ENCODE data around the gene CDCA4. TPM values are rescaled to one million over a fixed set of nuclear protein-coding genes. Genes with fewer than 3 reads are reported as not detected.
A peak's percentile ranks its signal among the peaks of the same experiment; 100 is the strongest.

The CDCA4 gene
- polyA plus RNA-seq, 1 of the 3 experiments (the other 2 are of a cell fraction), result 26.8 TPM

DNA sequence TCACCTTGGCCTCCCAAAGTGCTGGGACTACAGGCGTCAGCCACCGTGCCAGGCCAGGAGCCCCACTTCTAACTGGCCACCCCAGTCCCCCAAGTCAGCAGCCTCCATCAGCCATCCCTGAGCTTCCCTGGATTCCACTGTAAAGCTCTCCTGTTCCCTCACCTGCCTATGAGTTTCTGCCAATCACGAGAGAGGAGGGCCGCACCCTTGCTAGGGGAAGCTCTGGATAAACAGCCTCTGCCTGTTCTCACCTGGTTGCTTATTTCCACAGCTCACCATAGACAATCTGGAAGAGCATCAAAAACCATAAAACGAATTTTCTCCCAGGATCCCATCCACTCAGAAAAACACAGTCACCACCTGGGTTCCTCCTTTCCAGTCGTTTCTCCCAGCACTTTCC is 5.0 kb downstream of the CDCA4 start:
- H3K4me2 ChIP-seq, result peak overlapping the region; percentile 46; the same call in 1 of the 2 replicates
- H3K9me2 ChIP-seq, result no peaks in the 10 kb centered on the region
- 86% methylated on average over 6 of the region's 6 CpGs for WGBS (ENCODE audit: low lambda C conversion rate)
- H3K27ac ChIP-seq (ENCODE audit: low read depth in 2 of 2, low read length in 1 of 2), result no peak overlapping the region; a peak in 1 of 4 replicates
- H3F3A ChIP-seq (replicated peaks; ENCODE audit: insufficient read depth), result peaks cover 14% of the 10 kb centered on the region
- no peak overlapping the region for H3K9ac ChIP-seq
- peaks cover 4 to 10% of the 10 kb centered on the region in 2 experiments for H3K36me3 ChIP-seq (replicated peaks in 1 of 2; ENCODE audit: control insufficient read depth in 1 of 2, insufficient read depth in 2 of 2, low read length in 1 of 2)
- H3K4me1 ChIP-seq (ENCODE audit: control insufficient read depth in 1 of 2, insufficient read depth in 2 of 2, low read depth in 1 of 2, low read length in 1 of 2), result peaks cover 50 to 55% of the 10 kb centered on the region in 2 experiments
- H3K79me2 ChIP-seq (ENCODE audit: insufficient read depth), result peaks cover 99% of the 10 kb centered on the region
- POLR2A ChIA-PET, result no interaction called here
- H3K4me3 ChIP-seq (ENCODE audit: low read depth in 2 of 2, low read length in 1 of 2), result no peak overlapping the region
- no peaks in the 10 kb centered on the region for H3K27me3 ChIP-seq (ENCODE audit: insufficient read depth)
- TF ChIP-seq ELF1 (IDR thresholded peaks at IDR 0.05) (no peak), YY1 (IDR thresholded peaks at IDR 0.05; ENCODE audit: low read depth) (no peak), RAD21 (IDR thresholded peaks at IDR 0.05; ENCODE audit: low read length) (no peak), SIN3A (IDR thresholded peaks at IDR 0.05; ENCODE audit: borderline replicate concordance, low read depth, low read length) (no peak), JUND (IDR thresholded peaks at IDR 0.05) (no peak), RCOR1 (IDR thresholded peaks at IDR 0.05; ENCODE audit: low read length) (no peak), TCF12 (IDR thresholded peaks at IDR 0.05) (no peak), MEF2A (IDR thresholded peaks at IDR 0.05; ENCODE audit: borderline replicate concordance, low read depth) (no peak), FOXJ3 (CRISPR knock-in tag; IDR thresholded peaks at IDR 0.05) (no peak), GABPA (IDR thresholded peaks at IDR 0.05; ENCODE audit: low read depth) (no peak), POLR2AphosphoS5 (IDR thresholded peaks at IDR 0.05; ENCODE audit: low read depth, low read length) (no peak)
- TF ChIP-seq, protein P1, sequence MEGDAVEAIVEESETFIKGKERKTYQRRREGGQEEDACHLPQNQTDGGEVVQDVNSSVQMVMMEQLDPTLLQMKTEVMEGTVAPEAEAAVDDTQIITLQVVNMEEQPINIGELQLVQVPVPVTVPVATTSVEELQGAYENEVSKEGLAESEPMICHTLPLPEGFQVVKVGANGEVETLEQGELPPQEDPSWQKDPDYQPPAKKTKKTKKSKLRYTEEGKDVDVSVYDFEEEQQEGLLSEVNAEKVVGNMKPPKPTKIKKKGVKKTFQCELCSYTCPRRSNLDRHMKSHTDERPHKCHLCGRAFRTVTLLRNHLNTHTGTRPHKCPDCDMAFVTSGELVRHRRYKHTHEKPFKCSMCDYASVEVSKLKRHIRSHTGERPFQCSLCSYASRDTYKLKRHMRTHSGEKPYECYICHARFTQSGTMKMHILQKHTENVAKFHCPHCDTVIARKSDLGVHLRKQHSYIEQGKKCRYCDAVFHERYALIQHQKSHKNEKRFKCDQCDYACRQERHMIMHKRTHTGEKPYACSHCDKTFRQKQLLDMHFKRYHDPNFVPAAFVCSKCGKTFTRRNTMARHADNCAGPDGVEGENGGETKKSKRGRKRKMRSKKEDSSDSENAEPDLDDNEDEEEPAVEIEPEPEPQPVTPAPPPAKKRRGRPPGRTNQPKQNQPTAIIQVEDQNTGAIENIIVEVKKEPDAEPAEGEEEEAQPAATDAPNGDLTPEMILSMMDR (IDR thresholded peaks at IDR 0.05), result no peak
- TF ChIP-seq, protein P2, sequence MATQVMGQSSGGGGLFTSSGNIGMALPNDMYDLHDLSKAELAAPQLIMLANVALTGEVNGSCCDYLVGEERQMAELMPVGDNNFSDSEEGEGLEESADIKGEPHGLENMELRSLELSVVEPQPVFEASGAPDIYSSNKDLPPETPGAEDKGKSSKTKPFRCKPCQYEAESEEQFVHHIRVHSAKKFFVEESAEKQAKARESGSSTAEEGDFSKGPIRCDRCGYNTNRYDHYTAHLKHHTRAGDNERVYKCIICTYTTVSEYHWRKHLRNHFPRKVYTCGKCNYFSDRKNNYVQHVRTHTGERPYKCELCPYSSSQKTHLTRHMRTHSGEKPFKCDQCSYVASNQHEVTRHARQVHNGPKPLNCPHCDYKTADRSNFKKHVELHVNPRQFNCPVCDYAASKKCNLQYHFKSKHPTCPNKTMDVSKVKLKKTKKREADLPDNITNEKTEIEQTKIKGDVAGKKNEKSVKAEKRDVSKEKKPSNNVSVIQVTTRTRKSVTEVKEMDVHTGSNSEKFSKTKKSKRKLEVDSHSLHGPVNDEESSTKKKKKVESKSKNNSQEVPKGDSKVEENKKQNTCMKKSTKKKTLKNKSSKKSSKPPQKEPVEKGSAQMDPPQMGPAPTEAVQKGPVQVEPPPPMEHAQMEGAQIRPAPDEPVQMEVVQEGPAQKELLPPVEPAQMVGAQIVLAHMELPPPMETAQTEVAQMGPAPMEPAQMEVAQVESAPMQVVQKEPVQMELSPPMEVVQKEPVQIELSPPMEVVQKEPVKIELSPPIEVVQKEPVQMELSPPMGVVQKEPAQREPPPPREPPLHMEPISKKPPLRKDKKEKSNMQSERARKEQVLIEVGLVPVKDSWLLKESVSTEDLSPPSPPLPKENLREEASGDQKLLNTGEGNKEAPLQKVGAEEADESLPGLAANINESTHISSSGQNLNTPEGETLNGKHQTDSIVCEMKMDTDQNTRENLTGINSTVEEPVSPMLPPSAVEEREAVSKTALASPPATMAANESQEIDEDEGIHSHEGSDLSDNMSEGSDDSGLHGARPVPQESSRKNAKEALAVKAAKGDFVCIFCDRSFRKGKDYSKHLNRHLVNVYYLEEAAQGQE (IDR thresholded peaks at IDR 0.05; ENCODE audit: low read depth, low read length), result no peak
- TF ChIP-seq, protein P3, sequence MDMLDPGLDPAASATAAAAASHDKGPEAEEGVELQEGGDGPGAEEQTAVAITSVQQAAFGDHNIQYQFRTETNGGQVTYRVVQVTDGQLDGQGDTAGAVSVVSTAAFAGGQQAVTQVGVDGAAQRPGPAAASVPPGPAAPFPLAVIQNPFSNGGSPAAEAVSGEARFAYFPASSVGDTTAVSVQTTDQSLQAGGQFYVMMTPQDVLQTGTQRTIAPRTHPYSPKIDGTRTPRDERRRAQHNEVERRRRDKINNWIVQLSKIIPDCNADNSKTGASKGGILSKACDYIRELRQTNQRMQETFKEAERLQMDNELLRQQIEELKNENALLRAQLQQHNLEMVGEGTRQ (IDR thresholded peaks at IDR 0.05; ENCODE audit: borderline replicate concordance, low read depth, low read length), result no peak
- TF ChIP-seq, protein P4, sequence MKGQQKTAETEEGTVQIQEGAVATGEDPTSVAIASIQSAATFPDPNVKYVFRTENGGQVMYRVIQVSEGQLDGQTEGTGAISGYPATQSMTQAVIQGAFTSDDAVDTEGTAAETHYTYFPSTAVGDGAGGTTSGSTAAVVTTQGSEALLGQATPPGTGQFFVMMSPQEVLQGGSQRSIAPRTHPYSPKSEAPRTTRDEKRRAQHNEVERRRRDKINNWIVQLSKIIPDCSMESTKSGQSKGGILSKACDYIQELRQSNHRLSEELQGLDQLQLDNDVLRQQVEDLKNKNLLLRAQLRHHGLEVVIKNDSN (IDR thresholded peaks at IDR 0.05; ENCODE audit: borderline replicate concordance, low read depth), result no peak
- H3K9me3 ChIP-seq, result no peaks in the 10 kb centered on the region
- peaks cover 86% of the 10 kb centered on the region for H4K20me1 ChIP-seq (ENCODE audit: insufficient read depth)
- H2AFZ ChIP-seq (ENCODE audit: low read depth), result no peak overlapping the region
- CTCF ChIA-PET, result interaction anchor here (0.7 to 10.9 kb wide), 5 partner anchors 30 to 355 kb away, joined by 3 to 138 read pairs (median 4); no protein-coding TSS in a partner anchor
- DNase-seq, result no peak
